SJSA1 (cell line): ENCODE data around the gene HNF4A. TPM values are rescaled to one million over a fixed set of nuclear protein-coding genes. Genes with fewer than 3 reads are reported as not detected.
A peak's percentile ranks its signal among the peaks of the same experiment; 100 is the strongest.

Experiments
- DNase-seq, 2 experiments: peaks; one replicate each; pipeline ENCODE4 v3.0.0-alpha.2; 2015 to 2020; ENCODE audit warnings: low spot score in 2 of 2, low read depth in 1 of 2
- H3K27ac ChIP-seq: fragments of 250-450 bp; sonication (Bioruptor Pico); 2 replicates; pipeline ENCODE4 v1.5.1; 2020; ENCODE audit warnings: mild to moderate bottlenecking, moderate library complexity
- H3K27me3 ChIP-seq: fragments of 250-450 bp; sonication (Bioruptor Pico); replicated peaks from 2 replicates; pipeline ENCODE4 v1.5.1; 2020; ENCODE audit warnings: mild to moderate bottlenecking, moderate library complexity
- H3K36me3 ChIP-seq: fragments of 250-450 bp; sonication (Bioruptor Pico); 2 replicates; pipeline ENCODE4 v1.5.1; 2020; ENCODE audit warnings: mild to moderate bottlenecking
- H3K4me1 ChIP-seq: fragments of 250-450 bp; sonication (Bioruptor Pico); replicated peaks from 2 replicates; pipeline ENCODE4 v1.6.1; 2021; ENCODE audit warnings: mild to moderate bottlenecking
- H3K4me3 ChIP-seq: fragments of 250-450 bp; sonication (Bioruptor Pico); 2 replicates; pipeline ENCODE4 v1.5.1; 2020; ENCODE audit warnings: mild to moderate bottlenecking
- H3K9me3 ChIP-seq: fragments of 250-450 bp; sonication (Bioruptor Pico); replicated peaks from 2 replicates; pipeline ENCODE4 v1.5.1; 2020; ENCODE audit warnings: mild to moderate bottlenecking
- total RNA-seq: library from RNA; depleted of rRNA; stranded (reverse); fragments of >200 nt; shearing (Covaris generic); gene quantifications from 2 replicates; pipeline ENCODE4 v1.2.3, GENCODE V29; 2014

Gene HNF4A
- total RNA-seq, 1 experiment from 2014 or later = not detected

DNA sequence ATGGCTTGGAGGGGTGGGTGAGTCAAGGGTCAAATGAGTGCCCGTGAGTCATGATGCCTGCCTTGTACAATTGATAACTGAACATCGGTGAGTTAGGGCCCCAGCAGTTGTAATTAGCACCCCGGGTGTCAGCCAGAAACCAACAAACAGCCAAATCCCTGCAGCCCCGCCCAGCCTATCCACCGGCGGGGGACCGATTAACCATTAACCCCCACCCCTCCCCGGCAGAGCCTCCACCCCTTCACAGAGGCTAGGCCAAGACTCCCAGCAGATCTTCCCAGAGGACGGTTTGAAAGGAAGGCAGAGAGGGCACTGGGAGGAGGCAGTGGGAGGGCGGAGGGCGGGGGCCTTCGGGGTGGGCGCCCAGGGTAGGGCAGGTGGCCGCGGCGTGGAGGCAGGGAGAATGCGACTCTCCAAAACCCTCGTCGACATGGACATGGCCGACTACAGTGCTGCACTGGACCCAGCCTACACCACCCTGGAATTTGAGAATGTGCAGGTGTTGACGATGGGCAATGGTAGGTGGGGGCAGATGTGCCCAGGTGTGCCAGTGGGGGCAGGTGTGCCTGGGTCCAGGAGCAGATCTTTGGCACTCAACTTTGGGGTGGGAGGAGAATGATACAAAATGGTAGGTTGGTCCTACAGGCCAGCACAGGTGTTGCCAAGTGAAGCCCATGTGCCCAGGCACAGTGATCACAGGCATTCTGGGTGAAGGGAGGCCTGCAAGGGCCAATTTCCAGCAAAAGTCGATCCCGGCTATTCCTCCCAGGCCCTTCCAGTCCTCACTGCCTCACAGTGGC lies 45.7 kb downstream of the HNF4A start:
- DNase-seq = no peak
- H3K27ac ChIP-seq = no peak overlapping the region
- H3K4me1 ChIP-seq = peaks cover 11% of the 10 kb centered on the region
- no peaks in the 10 kb centered on the region for H3K27me3 ChIP-seq
- H3K36me3 ChIP-seq = no peaks in the 10 kb centered on the region
- H3K4me3 ChIP-seq = no peak overlapping the region
- H3K9me3 ChIP-seq = no peaks in the 10 kb centered on the region

DNA sequence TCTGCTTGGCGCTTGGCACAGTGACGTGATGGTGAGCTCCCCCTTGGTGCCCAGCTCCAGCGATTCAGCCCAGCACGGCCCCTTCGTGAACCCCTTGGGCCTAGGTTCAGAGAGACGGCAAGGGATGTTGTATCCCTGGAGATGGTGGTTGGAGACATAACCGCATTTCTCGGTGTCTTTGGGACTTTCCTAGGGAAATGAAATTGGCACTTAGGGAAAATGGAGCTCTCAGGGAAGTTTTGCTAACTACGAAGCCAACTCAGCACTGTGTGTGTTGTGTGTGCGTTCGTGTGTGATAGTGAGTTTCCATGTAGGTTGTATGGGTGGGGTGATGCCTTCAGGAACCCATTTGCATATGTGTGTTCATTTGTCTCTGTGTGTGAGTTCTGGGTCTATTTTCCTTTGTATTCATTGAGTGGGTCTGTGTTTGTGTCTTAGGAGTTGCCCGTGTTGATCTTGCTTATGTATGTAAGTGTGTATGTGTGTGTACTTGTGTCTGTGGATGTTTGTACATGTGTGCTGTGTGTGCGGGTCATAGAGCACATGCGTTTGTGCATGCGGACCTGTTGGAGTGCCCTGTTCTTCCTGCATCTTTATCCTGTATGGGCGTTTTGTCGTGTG lies 46.4 kb downstream of the HNF4A start:
- DNase-seq = no peak
- Histone ChIP-seq H3K36me3 (no peaks in the 10 kb centered on the region), H3K27me3 (no peaks in the 10 kb centered on the region), H3K9me3 (no peaks in the 10 kb centered on the region), H3K4me1 (peaks cover 11% of the 10 kb centered on the region), H3K27ac (no peak overlapping the region), H3K4me3 (no peak overlapping the region)

DNA sequence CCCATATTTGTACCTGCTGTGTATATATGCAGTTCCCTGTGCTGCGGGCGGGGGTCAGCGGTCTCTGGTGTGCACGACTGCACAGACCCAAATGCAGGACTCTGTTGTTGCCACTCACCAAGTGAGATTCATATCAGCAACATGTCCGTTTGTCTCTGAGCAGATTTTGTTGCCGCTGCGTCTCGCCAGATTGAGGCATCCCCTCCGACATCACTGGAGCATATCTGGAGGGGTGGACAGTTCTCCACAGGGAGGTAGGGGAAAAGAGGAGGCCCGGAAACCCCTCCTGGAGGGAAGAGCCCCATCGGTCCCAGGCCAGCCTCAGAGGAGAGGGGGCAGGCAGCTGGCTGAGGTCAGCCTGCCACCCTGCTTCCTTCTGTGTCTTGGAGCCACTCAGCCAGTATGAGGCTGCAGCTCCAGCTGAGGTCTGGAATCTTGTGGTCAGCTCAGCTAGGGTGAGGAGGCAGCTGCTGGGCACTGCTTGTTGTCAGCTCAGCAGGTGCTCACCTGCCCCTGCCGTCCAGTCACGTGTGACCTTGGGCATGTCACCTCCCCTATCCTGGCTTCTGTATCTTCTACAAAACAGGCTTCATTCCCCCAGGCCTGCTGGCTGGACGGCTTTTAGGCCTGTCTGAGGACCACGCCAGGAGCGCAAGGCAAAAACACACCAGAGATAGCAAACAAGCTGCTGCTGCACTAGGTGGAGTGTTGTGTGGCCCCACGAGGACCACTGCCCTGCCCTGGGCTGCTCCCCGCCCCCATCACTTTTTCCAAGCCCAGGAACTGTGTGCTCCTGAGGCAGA lies 47.1 kb downstream of the HNF4A start:
- DNase-seq = no peak
- Histone ChIP-seq H3K4me1 (peaks cover 14% of the 10 kb centered on the region), H3K4me3 (no peak overlapping the region), H3K9me3 (no peaks in the 10 kb centered on the region), H3K27me3 (no peaks in the 10 kb centered on the region), H3K27ac (no peak overlapping the region), H3K36me3 (no peaks in the 10 kb centered on the region)

GRCh38 chr20:44403194-44404112 lies 48.0 kb downstream of the HNF4A start:
- Histone ChIP-seq H3K27ac (no peak overlapping the region), H3K9me3 (no peaks in the 10 kb centered on the region), H3K36me3 (no peaks in the 10 kb centered on the region), H3K27me3 (no peaks in the 10 kb centered on the region), H3K4me3 (no peak overlapping the region), H3K4me1 (peaks cover 16% of the 10 kb centered on the region)
- no peak for DNase-seq

DNA sequence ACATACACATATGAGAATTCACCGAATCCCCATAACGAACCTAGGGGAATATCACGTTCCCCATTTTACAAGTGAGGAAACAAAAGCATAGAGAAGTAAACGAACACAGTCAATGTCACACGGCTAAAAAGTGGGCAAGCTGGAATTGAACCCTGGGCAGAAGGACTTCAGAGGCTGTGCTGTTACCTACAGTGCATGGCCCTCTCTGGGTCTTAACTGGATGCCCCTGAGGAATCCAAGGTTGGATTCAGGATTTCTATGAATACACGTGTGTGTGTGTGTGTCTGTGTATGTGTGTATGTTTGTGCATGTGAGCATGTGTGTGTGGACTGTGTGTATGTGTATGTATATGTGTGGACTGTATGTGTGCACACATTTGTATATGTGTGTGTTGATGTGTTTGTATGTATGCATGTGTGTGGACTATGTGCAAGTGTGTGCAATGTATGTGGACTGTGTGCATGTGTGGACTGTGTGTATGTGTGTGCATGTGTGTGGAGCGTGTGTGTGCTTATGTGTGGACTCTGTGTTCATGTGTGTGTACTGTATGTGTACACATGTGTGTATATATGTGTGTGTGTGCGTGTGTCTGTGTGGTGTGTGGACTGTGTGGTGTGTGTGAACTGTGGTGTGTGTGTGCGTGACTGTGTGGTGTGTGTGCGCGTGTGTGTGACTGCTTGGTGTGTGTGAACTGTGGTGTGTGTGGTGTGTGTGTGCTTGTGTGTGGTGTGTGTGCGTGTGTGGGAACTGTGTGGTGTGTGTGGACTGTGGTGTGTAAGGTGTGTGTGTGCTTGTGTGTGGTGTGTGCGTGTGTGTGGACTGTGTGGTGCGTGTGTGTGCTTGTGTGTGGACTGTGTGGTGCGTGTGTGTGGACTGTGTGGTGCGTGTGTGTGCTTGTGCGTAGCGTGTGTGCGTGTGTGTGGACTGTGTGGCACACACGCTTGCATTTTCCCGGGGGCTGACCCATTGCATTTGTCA lies 49.0 kb downstream of the HNF4A start:
- no peaks in the 10 kb centered on the region for H3K27me3 ChIP-seq
- peaks cover 26% of the 10 kb centered on the region for H3K4me1 ChIP-seq
- no peaks in the 10 kb centered on the region for H3K36me3 ChIP-seq
- no peak overlapping the region for H3K4me3 ChIP-seq
- no peaks in the 10 kb centered on the region for H3K9me3 ChIP-seq
- DNase-seq = no peak
- no peak overlapping the region for H3K27ac ChIP-seq

- no peak overlapping the region for H3K4me3 ChIP-seq
- H3K27me3 ChIP-seq = no peaks in the 10 kb centered on the region
- no peak for DNase-seq
- no peaks in the 10 kb centered on the region for H3K36me3 ChIP-seq
- no peaks in the 10 kb centered on the region for H3K9me3 ChIP-seq
- peaks cover 34% of the 10 kb centered on the region for H3K4me1 ChIP-seq
- no peak overlapping the region for H3K27ac ChIP-seq
Measured at GRCh38 chr20:44405257-44405656, 49.8 kb downstream of the HNF4A start.

DNA sequence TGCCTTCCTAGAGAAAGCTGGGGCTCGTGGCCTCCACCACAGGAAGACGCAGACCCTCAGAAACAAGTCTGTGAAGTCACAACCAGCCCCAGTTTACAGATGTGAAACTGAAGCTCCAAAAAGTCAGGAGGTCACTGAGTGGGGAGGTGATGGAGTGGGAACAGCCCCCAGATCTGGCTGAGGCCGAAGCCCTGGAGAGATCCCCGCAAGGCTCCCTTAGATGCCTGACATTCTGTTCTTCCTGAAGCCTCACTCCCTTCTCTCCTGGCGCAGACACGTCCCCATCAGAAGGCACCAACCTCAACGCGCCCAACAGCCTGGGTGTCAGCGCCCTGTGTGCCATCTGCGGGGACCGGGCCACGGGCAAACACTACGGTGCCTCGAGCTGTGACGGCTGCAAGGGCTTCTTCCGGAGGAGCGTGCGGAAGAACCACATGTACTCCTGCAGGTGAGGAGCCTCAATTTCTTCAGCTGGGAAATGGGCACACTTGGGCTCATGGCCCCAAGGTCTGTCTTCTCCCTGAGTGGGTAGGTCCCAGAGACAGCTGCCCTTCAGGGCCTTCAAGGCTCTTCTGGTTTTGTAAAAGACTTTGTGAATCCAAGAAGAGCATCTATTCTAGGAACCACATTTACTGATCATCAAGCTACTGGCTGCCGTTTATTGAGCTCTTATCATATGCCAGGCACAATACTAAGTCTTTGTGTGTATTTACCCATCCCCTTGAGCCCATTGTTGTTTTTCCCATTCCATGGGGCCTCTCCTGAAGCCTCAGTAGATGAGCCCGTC lies 50.5 kb downstream of the HNF4A start:
- no peak overlapping the region for H3K27ac ChIP-seq
- H3K4me3 ChIP-seq = no peak overlapping the region
- no peak for DNase-seq
- H3K27me3 ChIP-seq = no peaks in the 10 kb centered on the region
- no peaks in the 10 kb centered on the region for H3K9me3 ChIP-seq
- H3K4me1 ChIP-seq = peaks cover 38% of the 10 kb centered on the region
- no peaks in the 10 kb centered on the region for H3K36me3 ChIP-seq

GRCh38 chr20:44406572-44407137 lies 51.2 kb downstream of the HNF4A start:
- Histone ChIP-seq H3K4me1 (peaks cover 38% of the 10 kb centered on the region), H3K27me3 (no peaks in the 10 kb centered on the region), H3K27ac (no peak overlapping the region), H3K4me3 (no peak overlapping the region), H3K36me3 (no peaks in the 10 kb centered on the region), H3K9me3 (no peaks in the 10 kb centered on the region)
- no peak for DNase-seq

DNA sequence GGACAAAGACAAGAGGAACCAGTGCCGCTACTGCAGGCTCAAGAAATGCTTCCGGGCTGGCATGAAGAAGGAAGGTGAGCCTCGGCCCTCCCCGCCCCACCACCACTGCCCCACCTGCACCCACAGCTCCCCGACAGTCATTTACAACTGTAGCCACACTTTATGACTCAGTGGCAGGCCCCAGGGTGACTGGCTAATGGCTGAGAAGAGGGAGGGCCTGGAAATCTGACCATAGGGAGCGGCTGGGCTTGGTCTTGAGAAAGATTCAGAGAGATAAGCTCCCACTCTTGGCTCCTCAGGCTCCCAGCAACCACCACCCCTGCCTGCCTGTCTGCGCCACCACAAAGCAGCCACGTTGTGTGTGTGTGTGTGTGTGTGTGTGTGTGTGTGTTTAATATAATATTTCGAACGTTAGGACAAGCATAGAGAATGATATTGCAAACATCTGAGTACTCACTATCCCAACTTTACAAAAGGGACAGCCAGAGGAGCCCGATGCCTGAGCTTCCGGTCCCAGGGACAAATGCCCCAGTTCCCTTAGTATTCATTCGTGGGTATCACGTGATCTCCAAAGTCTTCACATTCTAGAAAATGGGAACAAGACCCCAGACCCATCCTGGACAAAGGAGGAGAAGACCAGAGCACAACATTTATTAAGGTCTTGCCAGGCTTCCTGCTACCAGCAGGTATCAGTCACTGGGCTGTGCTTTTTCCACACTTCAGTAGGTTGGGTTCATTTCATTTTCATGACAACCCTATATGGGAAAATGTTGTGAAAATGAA lies 52.1 kb downstream of the HNF4A start:
- 0 out of 2 replicates have a peak overlapping the region, but pooled peaks have one; percentile 1 for H3K27ac ChIP-seq
- peak; percentile 22 to 58 for DNase-seq
- H3K4me1 ChIP-seq = peaks cover 38% of the 10 kb centered on the region

DNA sequence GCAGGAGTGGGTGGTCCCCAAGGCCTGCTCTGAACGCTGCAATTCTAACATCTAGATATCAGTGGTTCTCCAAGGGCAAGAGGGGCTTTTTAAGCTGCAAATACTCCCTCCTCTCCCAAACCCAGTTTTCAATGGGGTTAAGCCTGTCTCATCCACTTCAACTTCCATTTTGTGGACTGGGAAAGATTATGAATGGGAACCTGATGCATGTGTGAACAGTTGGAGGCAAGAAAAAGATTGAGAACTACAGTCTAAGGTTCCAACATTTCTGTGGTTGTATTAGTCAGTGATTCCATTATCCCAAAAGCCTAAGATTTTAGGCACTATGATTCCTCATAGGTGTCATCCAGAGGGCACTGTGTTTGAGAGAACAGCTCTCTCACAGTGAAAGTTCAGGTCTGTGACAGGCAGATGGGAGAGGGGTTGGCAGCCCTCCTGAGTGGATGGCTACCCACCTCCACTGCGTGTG lies 53.7 kb downstream of the HNF4A start:
- Histone ChIP-seq H3K4me1 (peaks cover 38% of the 10 kb centered on the region), H3K36me3 (no peaks in the 10 kb centered on the region), H3K9me3 (no peaks in the 10 kb centered on the region), H3K27ac (peak overlapping the region; percentile 55), H3K4me3 (no peak overlapping the region), H3K27me3 (no peaks in the 10 kb centered on the region)
- DNase-seq = peak; percentile 68 to 73

More for the DNA sequence above, 52.1 kb downstream of the HNF4A start:
- Histone ChIP-seq H3K27me3 (no peaks in the 10 kb centered on the region), H3K4me3 (no peak overlapping the region), H3K36me3 (no peaks in the 10 kb centered on the region), H3K9me3 (no peaks in the 10 kb centered on the region)

- no peaks in the 10 kb centered on the region for H3K27me3 ChIP-seq
- H3K4me1 ChIP-seq = peaks cover 34% of the 10 kb centered on the region
- no peak for DNase-seq
- H3K36me3 ChIP-seq = no peaks in the 10 kb centered on the region
- H3K4me3 ChIP-seq = no peak overlapping the region
- no peak overlapping the region for H3K27ac ChIP-seq
- no peaks in the 10 kb centered on the region for H3K9me3 ChIP-seq
Measured at GRCh38 chr20:44410583-44411019, 55.1 kb downstream of the HNF4A start.
